GM12878 (cell line): ENCODE measurements around the gene FEN1. TPM values are rescaled to one million over a fixed set of nuclear protein-coding genes. Genes with fewer than 3 reads are reported as not detected.

ENCODE experiments used
- ATAC-seq: fragments of 200-7000 bp; cut with Tn5 transposase; 3 replicates; pipeline ENCODE4 v1.9.1; 2020; ENCODE audit warnings: mild to moderate bottlenecking, moderate library complexity
- BruUV-seq: library from RNA; stranded (reverse); fragments of 400-500 nt; replicated peaks from 2 replicates; lab custom pipeline; 2021; lab: Mats Ljungman, UMichigan
- CTCF ChIA-PET: fragments of 300-600 bp; sonication (Branson Sonifier 250); formaldehyde crosslinking; extraction: SDS; loops from one replicate; lab custom pipeline; 2021; ENCODE audit warnings: inconsistent platforms; lab: Yijun Ruan, JAX
- POLR2A ChIA-PET: fragments of 350-600 bp; formaldehyde crosslinking; extraction: SDS; loops from one replicate; lab custom pipeline; 2021; ENCODE audit warnings: inconsistent platforms; lab: Charles Lee
- RAD21 ChIA-PET: fragments of 300-600 bp; sonication (Branson Sonifier 250); formaldehyde crosslinking; loops from one replicate; lab custom pipeline; 2023; ENCODE audit warnings: antibody characterized with exemption; ENCODE audit not compliant: unreplicated experiment; lab: Charles Lee
- SMC1A ChIA-PET: fragments of 300-600 bp; sonication (Branson Sonifier 250); formaldehyde crosslinking; loops from one replicate; lab custom pipeline; 2023; ENCODE audit not compliant: unreplicated experiment, uncharacterized antibody; lab: Charles Lee
- DNase-seq: peaks from one replicate; pipeline ENCODE4 v3.0.0-alpha.2; 2011; ENCODE audit warnings: low read depth, low spot score
- FAIRE-seq: peaks from 3 replicates; lab custom pipeline; 2011; peaks lifted over from hg19 to GRCh38; lab: Jason Lieb, UNC
- H2AFZ ChIP-seq: 2 replicates; pipeline ENCODE4 v1.6.0; 2011; ENCODE audit warnings: low read depth, low read length, control low read depth; ENCODE audit not compliant: control insufficient read depth
- H3K27ac ChIP-seq: 2 replicates; pipeline ENCODE4 v1.5.1; 2011; ENCODE audit warnings: control low read depth; ENCODE audit not compliant: control insufficient read depth, insufficient read depth
- H3K27me3 ChIP-seq, 2 experiments: replicated peaks in 1 of 2; 2 replicates each; pipeline versions ENCODE4 v1.6.0 to v1.6.1; 2011; ENCODE audit warnings: low read length in 1 of 2; ENCODE audit not compliant: control insufficient read depth in 2 of 2, insufficient read depth in 2 of 2
- H3K36me3 ChIP-seq, 2 experiments: 2 replicates each; pipeline ENCODE4 v1.5.1; 2011; ENCODE audit warnings: low read length in 1 of 2; ENCODE audit not compliant: control insufficient read depth in 2 of 2, insufficient read depth in 2 of 2
- H3K4me1 ChIP-seq: 2 replicates; pipeline ENCODE4 v1.6.1; 2011; ENCODE audit warnings: mild to moderate bottlenecking, low read length, moderate library complexity, mixed read lengths; ENCODE audit not compliant: control insufficient read depth, insufficient read depth
- H3K4me2 ChIP-seq: 2 replicates; pipeline ENCODE4 v1.6.0; 2011; ENCODE audit warnings: control low read depth; ENCODE audit not compliant: control insufficient read depth, insufficient read depth
- H3K4me3 ChIP-seq: fragments of 200-600 bp; sonication (generic); 2 replicates; pipeline ENCODE4 v1.5.1; 2016
- H3K79me2 ChIP-seq: 2 replicates; pipeline ENCODE4 v1.6.0; 2011; ENCODE audit warnings: low read length; ENCODE audit not compliant: control insufficient read depth, insufficient read depth
- H3K9ac ChIP-seq: 2 replicates; pipeline ENCODE4 v1.8.0; 2011; ENCODE audit warnings: low read length, control low read depth, mixed read lengths; ENCODE audit not compliant: control insufficient read depth, insufficient read depth
- H3K9me3 ChIP-seq: replicated peaks from 3 replicates; pipeline ENCODE4 v1.5.1; 2011; ENCODE audit warnings: mild to moderate bottlenecking, low read length; ENCODE audit not compliant: control insufficient read depth, insufficient read depth
- H4K20me1 ChIP-seq: 2 replicates; pipeline ENCODE4 v1.6.0; 2011; ENCODE audit not compliant: control insufficient read depth, insufficient read depth
- CBX3 ChIP-seq: fragments of 200-600 bp; sonication (generic); IDR thresholded peaks from 2 replicates; pipeline ENCODE4 v1.6.1; 2016; ENCODE audit warnings: low read depth, borderline replicate concordance
- CREB1 ChIP-seq: IDR thresholded peaks from 2 replicates; pipeline ENCODE4 v1.6.1; 2012; ENCODE audit warnings: low read depth, mild to moderate bottlenecking, inconsistent platforms
- GATAD2B ChIP-seq: fragments of 450-650 bp; conservative IDR thresholded peaks from 2 replicates; pipeline ENCODE4 v1.6.1; 2017; ENCODE audit warnings: low read depth, mild to moderate bottlenecking, moderate library complexity
- HDAC6 ChIP-seq: fragments of 200-600 bp; sonication (generic); IDR thresholded peaks from one replicate; pipeline ENCODE4 v1.8.0; 2017; ENCODE audit warnings: antibody characterized with exemption; ENCODE audit not compliant: unreplicated experiment
- RCOR1 ChIP-seq: conservative IDR thresholded peaks from 2 replicates; pipeline ENCODE4 v1.6.1; 2012; ENCODE audit warnings: low read depth, low read length, improper control_type of control experiment
- RFX5 ChIP-seq: IDR thresholded peaks from 2 replicates; pipeline ENCODE4 v1.6.1; 2011; ENCODE audit warnings: low read depth, low read length, improper control_type of control experiment
- SRF ChIP-seq, 2 experiments: IDR thresholded peaks; 2 replicates each; pipeline ENCODE4 v1.6.1; 2011; ENCODE audit warnings: low read depth in 2 of 2, low read length in 2 of 2, mild to moderate bottlenecking in 1 of 2, moderate library complexity in 1 of 2
- STAT3 ChIP-seq: IDR thresholded peaks from 2 replicates; pipeline ENCODE4 v1.6.1; 2011; ENCODE audit warnings: low read depth, low read length, improper control_type of control experiment
- SUZ12 ChIP-seq: fragments of 200-600 bp; sonication (generic); IDR thresholded peaks from one replicate; pipeline ENCODE4 v1.6.1; 2018; ENCODE audit warnings: antibody characterized with exemption, mild to moderate bottlenecking; ENCODE audit not compliant: unreplicated experiment
- YY1 ChIP-seq: IDR thresholded peaks from 2 replicates; pipeline ENCODE4 v1.6.1; 2011; ENCODE audit warnings: low read depth, mild to moderate bottlenecking, low read length
- ZNF24 ChIP-seq: fragments of 450-650 bp; IDR thresholded peaks from 2 replicates; pipeline ENCODE4 v1.6.1; 2017; ENCODE audit warnings: antibody characterized with exemption, mild to moderate bottlenecking
- ZSCAN29 ChIP-seq: fragments of 450-650 bp; IDR thresholded peaks from 2 replicates; pipeline ENCODE4 v1.6.1; 2017; ENCODE audit warnings: mild to moderate bottlenecking, moderate library complexity
- WGBS: methylation state at CpG from one replicate; pipeline ENCODE4 v1.1.6; 2016; ENCODE audit warnings: low lambda C conversion rate; ENCODE audit not compliant: insufficient replicate concordance, insufficient coverage; ENCODE audit errors: missing lambda C conversion rate; 5-methylcytosine and 5-hydroxymethylcytosine counted together
- in situ Hi-C: fragments of 300-500 bp; cut with MboI; formaldehyde crosslinking; loops from 9 replicates; pipeline ENCODE4 v1.14.3; 2018; ENCODE audit warnings: mixed read lengths
- intact Hi-C: fragments of 100-400 bp; cut with micrococcal nuclease; formaldehyde crosslinking; loops from one replicate; pipeline ENCODE4 v1.14.2; 2022; ENCODE audit not compliant: unreplicated experiment
- polyA plus RNA-seq, 11 experiments: library from polyadenylated mRNA; depleted of rRNA in 4 of 11; unstranded in 6 of 11; stranded (reverse) in 5 of 11; fragments of >200 nt; fragmentation: Nextera tagmentation in 4 of 11; fragmentation: Illumina TruSeq in 1 of 11; extraction: Ambion mirVana in 4 of 11; extraction: Trizol in 1 of 11; gene quantifications; 1 replicate in 1 of 11; 2 replicates in 10 of 11; pipeline versions ENCODE4 v1.2.1 to v1.2.3, GENCODE V29; 2011 to 2016; ENCODE audit warnings: inconsistent platforms in 2 of 11, missing spikeins in 2 of 11, low read depth in 1 of 11
- total RNA-seq, 4 experiments: library from RNA; depleted of rRNA in 3 of 4; stranded (reverse); fragments of >200 nt in 3 of 4; fragmentation: Illumina TruSeq in 1 of 4; extraction: Trizol in 1 of 4; gene quantifications; 2 replicates each; pipeline versions ENCODE4 v1.2.1 to v1.2.3, GENCODE V29; 2013 to 2021

Gene FEN1
- total and polyA plus RNA-seq, 10 of the 15 experiments (the other 5 are each of a cell fraction or from before 2014, with no cell fraction given) = 54.8 to 282 (median 125) TPM

DNA sequence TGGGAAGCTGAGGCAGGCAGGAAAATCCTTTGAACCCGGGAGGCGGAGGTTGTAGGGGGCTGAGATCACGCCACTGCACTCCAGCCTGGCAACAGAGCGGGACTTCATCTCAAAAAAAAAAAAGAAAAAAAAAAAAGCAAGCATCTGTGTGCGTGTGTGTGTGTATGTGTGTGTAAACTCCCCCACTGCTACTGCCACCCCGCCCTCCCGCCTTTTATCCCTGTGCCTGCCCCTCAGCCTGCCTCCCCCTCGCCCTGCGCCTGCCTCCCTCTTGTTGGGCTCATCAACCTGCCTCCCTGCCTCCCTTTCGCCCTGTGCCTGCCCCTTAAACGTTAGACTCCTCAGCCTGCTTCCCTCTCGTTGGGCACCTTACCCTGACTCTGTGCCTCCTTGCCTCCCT, 18.3 kb upstream of the FEN1 start:
- BruUV-seq = no TSS peak
- WGBS = 43% methylated on average over 8 of the region's 12 CpGs
- Histone ChIP-seq H3K4me1 (no peaks in the 10 kb centered on the region; the same call in 1 of the 2 replicates), H3K4me2 (no peak overlapping the region), H3K36me3 (no peaks in the 10 kb centered on the region), H2AFZ (no peak overlapping the region)
- ChIA-PET CTCF (interaction anchor here (1.6 to 7.5 kb wide), 5 partner anchors 12 to 41 kb away, joined by 4 to 88 read pairs (median 12); no protein-coding TSS in a partner anchor), RAD21 (interaction anchor here (2.5 kb wide), 1 partner anchor 27 kb away, joined by 15 read pairs; no protein-coding TSS in a partner anchor)
- no peak for DNase-seq
- no peak for TF ChIP-seq SUZ12
- TF ChIP-seq, all 136 proteins: peak for 0
- FAIRE-seq (no peak), ATAC-seq (no peak)
- Histone ChIP-seq H3K27ac (no peak overlapping the region), H3K9ac (no peak overlapping the region), H4K20me1 (no peaks in the 10 kb centered on the region), H3K4me3 (no peak overlapping the region), H3K79me2 (no peaks in the 10 kb centered on the region), H3K27me3 (no peaks in the 10 kb centered on the region), H3K9me3 (no peaks in the 10 kb centered on the region)
- intact Hi-C loops = no loop called here
- SMC1A ChIA-PET = no interaction called here
- POLR2A ChIA-PET = interaction anchor here (0.6 to 0.7 kb wide), 2 partner anchors 44 to 640 kb away, joined by 4 to 5 read pairs; no protein-coding TSS in a partner anchor
- in situ Hi-C loops = no loop called here

DNA sequence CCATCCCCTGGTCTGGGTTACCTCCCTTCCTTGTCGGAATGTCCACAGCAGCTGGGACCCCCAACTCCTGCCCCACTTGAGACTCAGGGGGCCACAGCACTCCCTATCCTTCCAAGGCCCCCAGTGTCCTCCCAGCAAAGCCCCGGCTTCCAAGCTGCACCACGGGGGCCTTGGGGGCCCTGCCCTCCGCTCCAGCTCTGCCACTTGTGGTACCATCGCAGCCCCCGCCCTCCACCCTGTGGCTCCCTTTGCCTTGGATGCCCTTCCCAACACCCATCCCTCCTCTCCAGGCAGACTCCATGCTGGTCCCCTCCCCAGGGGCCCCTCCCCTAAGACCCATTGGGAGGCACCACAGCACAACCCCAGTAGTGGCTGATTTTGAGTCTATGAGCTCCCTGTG, 17.6 kb upstream of the FEN1 start:
- in situ Hi-C loops (no loop called here), intact Hi-C loops (no loop called here)
- H2AFZ ChIP-seq = no peak overlapping the region
- no peak overlapping the region for H3K4me2 ChIP-seq
- ChIA-PET SMC1A (interaction anchor here (0.7 to 2.6 kb wide), 4 partner anchors 12 to 96 kb away, joined by 3 to 8 read pairs (median 5); no protein-coding TSS in a partner anchor), RAD21 (interaction anchor here (1.4 to 2.5 kb wide), 2 partner anchors 22 to 27 kb away, joined by 5 to 15 read pairs; partner anchors contain the start of gene MYRF), CTCF (interaction anchor here (0.9 to 7.5 kb wide), 8 partner anchors 9 to 333 kb away, joined by 3 to 88 read pairs (median 4); no protein-coding TSS in a partner anchor), POLR2A (interaction anchor here (1.9 kb wide), 1 partner anchor 27 kb away, joined by 6 read pairs; no protein-coding TSS in a partner anchor)
- H3K4me3 ChIP-seq = no peak overlapping the region
- TF ChIP-seq ZNF24 (no peak), RFX5 (no peak), YY1 (no peak), SUZ12 (no peak), STAT3 (no peak), CREB1 (no peak), ZSCAN29 (no peak), GATAD2B (no peak), RCOR1 (no peak), HDAC6 (no peak), SRF (IDR thresholded peaks at IDR 0.05; ENCODE audit: low read depth in 2 of 2, low read length in 2 of 2) (no peak), CBX3 (no peak)
- no peak for ATAC-seq
- H3K36me3 ChIP-seq = no peaks in the 10 kb centered on the region
- no peaks in the 10 kb centered on the region; the same call in 1 of the 2 replicates for H3K4me1 ChIP-seq
- no peak for DNase-seq
- no TSS peak for BruUV-seq
- no peak for FAIRE-seq
- H4K20me1 ChIP-seq = no peaks in the 10 kb centered on the region
- H3K79me2 ChIP-seq = no peaks in the 10 kb centered on the region
- H3K27ac ChIP-seq = no peak overlapping the region
- H3K27me3 ChIP-seq = no peaks in the 10 kb centered on the region
- no peak overlapping the region for H3K9ac ChIP-seq
- 65% methylated on average over 6 of the region's 6 CpGs for whole genome bisulfite sequencing
- no peaks in the 10 kb centered on the region for H3K9me3 ChIP-seq
